Neural cell (in vitro differentiated cells): ENCODE measurements around the gene IL20RA.

Experiments used
- CTCF ChIP-seq: fragments of 450-650 bp; IDR thresholded peaks from 2 replicates; pipeline ENCODE4 v1.5.1; 2014; ENCODE audit warnings: antibody characterized with exemption, mild to moderate bottlenecking, moderate library complexity; ENCODE audit not compliant: poor library complexity, severe bottlenecking
- SMC3 ChIP-seq: fragments of 450-650 bp; conservative IDR thresholded peaks from 2 replicates; pipeline ENCODE4 v1.6.1; 2014; ENCODE audit warnings: antibody characterized with exemption, mild to moderate bottlenecking, moderate library complexity; ENCODE audit not compliant: poor library complexity

GRCh38 chr6:137086031-137086430, 41.3 kb upstream of the IL20RA start:
- TF ChIP-seq SMC3 (no peak), CTCF (no peak)
